Measurements from ENCODE around the gene CCDC150.
A peak's percentile ranks its signal among the peaks of the same experiment; 100 is the strongest.
"Not testable (repeated sequence)": the region's sequence is repeated elsewhere in the genome, so short reads cannot be mapped to it uniquely, and the experiment has no call there.

CCDC150 gene

DNA sequence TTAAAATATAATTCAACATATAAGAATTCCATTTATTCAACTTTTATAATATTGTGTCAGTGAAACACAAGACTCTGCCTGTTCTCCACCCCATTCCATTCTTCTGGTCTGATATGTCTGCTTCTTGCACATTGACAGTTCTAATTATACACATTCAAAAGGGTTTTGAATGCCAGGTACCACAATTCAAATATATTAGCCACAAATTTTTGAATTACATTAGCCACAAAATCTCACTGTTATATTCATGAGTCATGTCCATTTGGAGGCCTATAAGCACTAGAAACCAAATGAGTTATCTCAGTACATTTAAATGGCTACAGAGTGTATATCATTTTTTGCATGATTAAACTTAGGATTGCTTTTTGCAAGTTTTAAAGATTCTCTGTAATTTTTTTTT is 72.1 kb downstream of the CCDC150 start:
- DNase-seq (ENCODE audit: low read depth in 1 of 2, low spot score in 1 of 2): no peak

DNA sequence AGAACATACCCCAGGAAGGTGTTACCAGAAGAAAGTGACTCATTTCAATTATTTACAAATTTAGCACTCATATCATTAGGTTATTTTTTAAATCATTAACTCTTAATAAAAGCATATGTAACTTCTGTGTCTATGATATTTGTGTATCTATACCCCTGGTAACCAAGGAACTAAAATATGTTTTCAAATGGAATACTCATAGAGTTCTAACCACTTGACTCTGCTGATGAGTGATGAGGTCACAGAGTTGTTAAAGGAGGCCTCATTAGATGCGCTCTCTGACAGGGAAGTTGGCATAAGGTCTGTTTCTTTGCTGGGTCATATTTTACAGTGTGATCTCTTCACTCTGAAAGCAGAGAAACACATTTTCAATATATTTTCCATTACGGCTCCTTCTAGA is 73.4 kb downstream of the CCDC150 start:
- no peak for DNase-seq (ENCODE audit: low read depth in 1 of 2, low spot score in 1 of 2)

GRCh38 chr2:196718419-196719109 is 79.0 kb downstream of the CCDC150 start:
- DNase-seq (ENCODE audit: low read depth in 1 of 2, low spot score in 1 of 2): no peak

DNA sequence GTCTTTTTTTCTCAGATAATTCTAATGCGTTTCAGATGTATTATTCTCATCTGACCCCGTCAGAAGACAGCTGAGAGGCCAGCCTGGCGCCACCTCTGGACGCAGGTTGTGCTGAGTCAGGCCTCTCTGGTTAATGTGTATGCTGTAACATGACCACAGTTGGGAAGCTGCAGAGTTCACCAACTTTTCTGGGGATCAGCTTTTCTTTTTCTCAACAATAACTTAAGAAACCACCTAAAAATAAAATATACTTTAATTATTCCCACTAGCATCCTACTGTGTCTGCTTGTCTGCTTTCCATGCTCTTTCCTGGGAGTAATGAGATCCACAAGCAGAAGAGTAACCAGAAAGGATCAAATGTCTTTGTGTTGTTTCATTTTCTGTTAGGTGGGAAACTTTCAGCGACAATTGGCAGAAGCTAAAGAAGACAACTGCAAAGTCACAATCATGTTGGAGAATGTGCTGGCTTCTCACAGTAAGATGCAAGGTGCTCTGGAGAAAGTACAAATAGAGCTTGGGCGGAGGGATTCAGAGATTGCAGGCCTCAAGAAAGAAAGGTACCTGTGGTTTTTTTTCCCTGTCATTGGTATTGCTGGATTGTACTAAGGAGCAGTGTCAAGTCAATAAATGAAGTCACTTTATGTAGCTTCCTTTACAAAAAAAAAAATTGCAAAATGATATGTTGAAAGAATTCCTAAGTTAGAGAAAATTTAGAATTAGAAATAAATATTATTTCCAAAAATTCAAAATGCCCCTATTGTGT is 79.8 kb downstream of the CCDC150 start:
- no peak for DNase-seq (ENCODE audit: low read depth in 1 of 2, low spot score in 1 of 2)

DNA sequence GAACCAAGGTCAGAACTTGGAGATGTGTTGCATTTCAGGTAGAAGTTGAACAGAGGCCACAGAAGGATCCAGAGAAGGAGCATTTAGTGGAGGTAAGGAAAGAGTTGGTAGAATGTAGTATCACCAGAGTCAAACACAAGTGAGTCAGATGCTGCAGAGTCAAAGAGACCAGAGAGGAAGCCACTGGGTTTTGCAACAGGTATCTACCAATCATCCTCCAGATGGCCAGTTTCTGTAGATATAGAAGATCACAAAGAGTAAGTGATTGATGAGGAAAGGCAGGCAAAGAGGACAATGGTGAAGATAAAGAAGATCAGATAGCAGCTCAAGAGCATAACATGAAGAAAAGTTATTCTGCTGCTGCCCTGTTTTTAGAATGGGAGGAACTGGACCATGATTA is 84.1 kb downstream of the CCDC150 start:
- no peak for DNase-seq (ENCODE audit: low read depth in 1 of 2, low spot score in 1 of 2)

GRCh38 chr2:196725218-196725617 is 85.7 kb downstream of the CCDC150 start:
- DNase-seq (ENCODE audit: low read depth in 1 of 2, low spot score in 1 of 2): no peak

- DNase-seq (ENCODE audit: low read depth in 1 of 2, low spot score in 1 of 2): no peak
Observed at GRCh38 chr2:196725882-196726281, 86.4 kb downstream of the CCDC150 start.

GRCh38 chr2:196729418-196729817 is 89.9 kb downstream of the CCDC150 start:
- no peak for DNase-seq (ENCODE audit: low read depth in 1 of 2, low spot score in 1 of 2)

- not testable (repeated sequence) for DNase-seq (ENCODE audit: low read depth in 1 of 2, low spot score in 1 of 2)
Observed at GRCh38 chr2:196736646-196737045, 97.1 kb downstream of the CCDC150 start.

GRCh38 chr2:196737046-196737445 is 97.5 kb downstream of the CCDC150 start:
- DNase-seq (ENCODE audit: low read depth in 1 of 2, low spot score in 1 of 2): no peak

- no peak for DNase-seq (ENCODE audit: low read depth in 1 of 2, low spot score in 1 of 2)
Observed at GRCh38 chr2:196739031-196739430, 99.5 kb downstream of the CCDC150 start.

DNA sequence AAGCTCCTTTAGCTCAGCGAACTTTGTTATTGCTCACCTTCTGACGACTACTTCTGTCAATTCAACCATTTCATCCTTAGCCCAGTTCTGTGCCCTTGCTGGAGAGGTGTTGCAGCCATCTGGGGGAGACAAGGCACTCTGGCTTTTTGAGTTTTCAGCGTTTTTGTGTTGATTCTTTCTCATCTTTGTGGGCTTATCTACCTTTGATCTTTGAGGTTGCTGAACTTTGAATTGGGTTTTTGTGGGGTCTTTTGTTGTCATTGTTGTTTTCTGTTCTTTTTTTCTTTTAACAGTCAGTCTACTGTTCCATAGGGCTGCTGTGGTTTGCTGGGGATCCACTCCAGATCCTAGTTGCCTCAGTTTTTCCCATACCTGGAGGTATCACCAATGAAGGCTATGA is 102.7 kb downstream of the CCDC150 start:
- DNase-seq (ENCODE audit: low read depth in 1 of 2, low spot score in 1 of 2): no peak

- DNase-seq (ENCODE audit: low read depth in 1 of 2, low spot score in 1 of 2): no peak
Observed at GRCh38 chr2:196742685-196743084, 103.2 kb downstream of the CCDC150 start.

DNA sequence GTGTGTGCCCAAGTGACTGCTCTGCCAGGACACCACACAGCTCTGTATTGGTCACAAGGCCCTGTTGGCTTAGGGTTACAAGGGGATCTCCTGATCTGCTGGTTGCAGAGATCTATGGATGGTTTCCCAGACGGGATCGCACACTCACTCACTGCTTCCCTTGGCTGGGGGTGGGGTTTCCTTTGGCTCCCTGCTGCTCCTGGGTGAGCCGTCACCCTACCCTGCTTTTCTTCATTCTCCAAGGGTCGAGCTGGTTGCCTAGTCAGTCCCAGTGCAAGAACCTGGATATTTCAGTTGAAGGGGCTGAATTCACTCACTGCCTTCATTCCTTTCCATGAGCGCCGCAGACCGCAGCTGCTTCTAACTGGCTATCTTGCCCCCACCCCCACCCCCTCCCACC is 103.7 kb downstream of the CCDC150 start:
- DNase-seq (ENCODE audit: low read depth in 1 of 2, low spot score in 1 of 2): no peak

- no peak for DNase-seq (ENCODE audit: low read depth in 1 of 2, low spot score in 1 of 2)
Observed at GRCh38 chr2:196745711-196746110, 106.2 kb downstream of the CCDC150 start.

DNA sequence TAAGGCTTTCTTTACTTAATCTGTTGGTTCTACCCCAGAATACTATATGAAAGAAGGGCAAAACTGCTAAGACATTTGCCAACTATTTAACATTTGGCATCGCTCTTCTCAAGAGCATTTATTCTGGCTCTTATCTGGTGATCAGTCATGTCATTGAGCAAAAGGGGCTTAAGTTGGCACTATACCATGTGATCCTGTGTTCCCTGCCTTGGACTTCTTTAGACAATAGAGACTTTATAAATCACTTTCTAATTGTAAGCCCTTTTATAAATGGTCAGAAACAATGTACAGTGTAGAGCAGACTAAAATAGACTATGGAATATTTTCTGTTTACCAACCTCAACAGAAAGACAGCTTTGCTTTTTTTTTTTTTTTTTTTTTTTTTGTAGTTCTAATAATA is 107.9 kb downstream of the CCDC150 start:
- DNase-seq (ENCODE audit: low read depth in 1 of 2, low spot score in 1 of 2): no peak

GRCh38 chr2:196748123-196748522 is 108.6 kb downstream of the CCDC150 start:
- no peak for DNase-seq (ENCODE audit: low read depth in 1 of 2, low spot score in 1 of 2)

DNA sequence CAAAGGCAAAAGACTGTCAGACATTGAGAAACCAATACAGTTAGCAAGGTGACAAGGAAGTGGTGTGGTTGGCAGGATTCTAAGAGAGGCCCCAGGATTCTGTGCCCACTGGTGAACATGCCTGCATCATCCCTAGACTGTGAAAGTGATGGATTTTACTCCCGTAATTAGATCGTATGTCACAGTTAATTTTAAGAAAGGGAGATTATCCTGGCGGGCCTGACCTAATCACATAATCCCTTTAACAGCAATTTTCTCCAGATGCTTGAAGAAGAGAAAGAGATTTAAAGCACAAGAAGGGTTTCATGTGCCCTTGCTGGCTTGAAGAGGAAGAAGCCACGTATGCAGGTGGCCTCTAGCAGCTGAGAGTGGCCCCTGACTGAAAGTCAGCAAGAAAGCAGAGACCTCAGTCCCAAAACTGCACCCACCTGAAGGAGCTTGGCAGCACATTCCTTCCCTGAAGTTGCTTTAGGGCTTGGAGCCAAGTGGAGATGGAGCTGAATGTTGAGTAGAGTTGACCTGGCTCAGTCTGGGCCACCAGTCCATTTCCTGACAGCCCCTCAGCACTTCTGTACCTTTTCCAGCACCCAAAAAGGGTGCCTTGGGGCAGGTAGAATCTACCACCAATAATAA is 110.9 kb downstream of the CCDC150 start:
- no peak for DNase-seq (ENCODE audit: low read depth in 1 of 2, low spot score in 1 of 2)

GRCh38 chr2:196750977-196751631 is 111.6 kb downstream of the CCDC150 start:
- peak; percentile 19 to 34 for DNase-seq (ENCODE audit: low read depth in 1 of 2, low spot score in 1 of 2)

GRCh38 chr2:196758474-196759377 is 119.2 kb downstream of the CCDC150 start:
- DNase-seq (ENCODE audit: low read depth in 1 of 2, low spot score in 1 of 2): no peak

- DNase-seq (ENCODE audit: low read depth in 1 of 2, low spot score in 1 of 2): no peak
Observed at GRCh38 chr2:196759378-196759706, 119.8 kb downstream of the CCDC150 start.

Data from activated T-helper 1 cell treated with anti-CD3 and anti-CD28 coated beads, Interleukin-2, amount 50 U/mL, for 16 hours (primary cell).